AG04449 (cell line): ENCODE measurements around the gene ELF1.
"Not testable (repeated sequence)": the region's sequence is repeated elsewhere in the genome, so short reads cannot be mapped to it uniquely, and the experiment has no call there.

ENCODE experiments used
- CTCF ChIA-PET: fragments of 350-600 bp; formaldehyde crosslinking; extraction: SDS; loops from one replicate; lab custom pipeline; 2021; ENCODE audit warnings: antibody characterized with exemption; lab: Yijun Ruan, JAX
- POLR2A ChIA-PET: fragments of 400-600, 350-600 bp; formaldehyde crosslinking; extraction: SDS; loops from one replicate; lab custom pipeline; 2020; ENCODE audit warnings: antibody characterized with exemption, inconsistent platforms; lab: Yijun Ruan, JAX
- DNase-seq: peaks from one replicate; pipeline ENCODE4 v3.0.0-alpha.2; 2010; ENCODE audit warnings: low read depth, low spot score
- H3K4me3 ChIP-seq: 2 replicates; pipeline ENCODE4 v1.5.1; 2011; ENCODE audit warnings: low read depth, mild to moderate bottlenecking, control low read depth, low read length
- TF ChIP-seq, protein P1 (sequence below): IDR thresholded peaks from one replicate; pipeline ENCODE4 v1.5.1; 2011; ENCODE audit warnings: mild to moderate bottlenecking, moderate library complexity, low read length, control low read depth, inconsistent platforms; ENCODE audit not compliant: insufficient read depth; ENCODE audit errors: missing control alignments

ELF1 gene

DNA sequence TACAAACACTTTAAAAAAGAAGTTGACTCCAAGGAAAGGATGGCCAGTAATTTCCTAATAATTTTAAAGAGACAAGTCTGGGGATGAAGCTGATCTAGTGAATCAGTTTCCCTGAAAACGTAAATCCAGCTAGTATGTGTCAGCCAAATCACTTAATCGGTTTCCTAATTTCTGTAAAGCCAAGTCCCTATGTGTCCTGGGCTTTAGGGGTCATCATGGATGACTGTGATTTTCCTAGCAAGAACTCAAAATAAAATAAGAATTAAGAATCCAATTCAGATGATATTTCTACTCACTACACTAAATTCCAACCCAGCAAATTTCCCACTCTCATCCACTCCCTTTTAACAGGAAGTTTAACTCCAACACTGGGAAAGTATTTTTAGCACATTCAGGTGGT, 35.9 kb downstream of the ELF1 start:
- H3K4me3 ChIP-seq = no peak overlapping the region
- POLR2A ChIA-PET = no interaction called here
- CTCF ChIA-PET = no interaction called here
- no peak for DNase-seq
- TF ChIP-seq, protein P1, sequence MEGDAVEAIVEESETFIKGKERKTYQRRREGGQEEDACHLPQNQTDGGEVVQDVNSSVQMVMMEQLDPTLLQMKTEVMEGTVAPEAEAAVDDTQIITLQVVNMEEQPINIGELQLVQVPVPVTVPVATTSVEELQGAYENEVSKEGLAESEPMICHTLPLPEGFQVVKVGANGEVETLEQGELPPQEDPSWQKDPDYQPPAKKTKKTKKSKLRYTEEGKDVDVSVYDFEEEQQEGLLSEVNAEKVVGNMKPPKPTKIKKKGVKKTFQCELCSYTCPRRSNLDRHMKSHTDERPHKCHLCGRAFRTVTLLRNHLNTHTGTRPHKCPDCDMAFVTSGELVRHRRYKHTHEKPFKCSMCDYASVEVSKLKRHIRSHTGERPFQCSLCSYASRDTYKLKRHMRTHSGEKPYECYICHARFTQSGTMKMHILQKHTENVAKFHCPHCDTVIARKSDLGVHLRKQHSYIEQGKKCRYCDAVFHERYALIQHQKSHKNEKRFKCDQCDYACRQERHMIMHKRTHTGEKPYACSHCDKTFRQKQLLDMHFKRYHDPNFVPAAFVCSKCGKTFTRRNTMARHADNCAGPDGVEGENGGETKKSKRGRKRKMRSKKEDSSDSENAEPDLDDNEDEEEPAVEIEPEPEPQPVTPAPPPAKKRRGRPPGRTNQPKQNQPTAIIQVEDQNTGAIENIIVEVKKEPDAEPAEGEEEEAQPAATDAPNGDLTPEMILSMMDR = no peak

DNA sequence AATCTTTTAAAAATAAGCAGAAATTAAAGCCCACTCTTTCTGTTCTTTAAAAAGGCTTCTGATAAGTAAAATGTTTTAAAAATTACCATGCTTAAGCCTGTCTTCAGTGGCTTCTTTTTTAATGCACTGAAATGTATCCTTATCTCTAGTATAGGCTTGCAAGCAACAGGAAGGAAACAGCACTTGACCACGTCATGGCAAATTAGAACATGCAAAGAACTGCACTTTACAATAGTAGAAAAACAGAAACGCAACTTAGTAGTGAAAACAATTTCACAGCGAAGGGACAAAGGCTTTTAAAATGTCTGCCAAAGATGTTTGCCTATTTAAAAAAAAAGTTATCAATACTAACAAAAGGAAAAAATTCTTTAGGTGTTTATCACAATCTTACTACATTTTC, 36.3 kb downstream of the ELF1 start:
- TF ChIP-seq, protein P1 = no peak
- ChIA-PET POLR2A (no interaction called here), CTCF (no interaction called here)
- DNase-seq = no peak
- H3K4me3 ChIP-seq = no peak overlapping the region

DNA sequence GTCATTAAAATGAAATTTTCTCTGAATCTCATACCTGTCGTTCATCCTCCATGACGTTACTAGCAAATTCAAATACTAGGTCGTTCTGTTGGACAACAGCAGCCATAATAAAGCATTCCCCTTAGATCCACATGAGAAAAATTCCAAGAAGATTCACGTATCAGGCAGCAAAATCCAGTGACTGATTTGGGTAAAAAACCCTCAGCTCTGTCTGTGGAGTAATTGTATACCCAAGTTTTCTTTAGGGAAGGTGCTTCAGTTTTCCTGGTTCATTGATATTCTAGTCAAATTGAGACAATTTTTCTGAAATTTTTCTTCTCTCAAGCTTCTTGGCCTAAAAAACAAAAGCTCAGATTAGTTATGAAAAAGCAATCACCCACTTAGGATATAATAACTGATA, 37.2 kb downstream of the ELF1 start:
- H3K4me3 ChIP-seq = no peak overlapping the region
- POLR2A ChIA-PET = no interaction called here
- TF ChIP-seq, protein P1 = no peak
- DNase-seq = no peak
- CTCF ChIA-PET = no interaction called here

DNA sequence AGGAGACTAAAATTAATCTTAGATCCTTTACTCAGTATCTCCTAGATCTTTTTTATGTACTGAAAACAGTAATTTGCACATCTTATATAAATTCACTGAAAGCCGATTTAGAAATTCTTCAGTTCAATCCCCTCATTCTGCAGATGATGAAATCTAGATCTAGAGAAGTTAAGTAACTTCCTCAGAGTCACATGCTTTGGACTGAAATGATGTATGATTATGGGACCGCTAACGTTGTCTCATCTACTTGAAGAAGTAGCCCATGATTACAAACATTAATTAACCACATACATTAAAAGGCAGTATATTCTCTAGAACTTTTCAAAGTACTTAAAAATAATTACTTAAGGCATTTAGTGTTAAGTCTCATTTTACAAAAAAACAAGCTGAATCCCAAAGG, 37.8 kb downstream of the ELF1 start:
- DNase-seq = no peak
- POLR2A ChIA-PET = no interaction called here

DNA sequence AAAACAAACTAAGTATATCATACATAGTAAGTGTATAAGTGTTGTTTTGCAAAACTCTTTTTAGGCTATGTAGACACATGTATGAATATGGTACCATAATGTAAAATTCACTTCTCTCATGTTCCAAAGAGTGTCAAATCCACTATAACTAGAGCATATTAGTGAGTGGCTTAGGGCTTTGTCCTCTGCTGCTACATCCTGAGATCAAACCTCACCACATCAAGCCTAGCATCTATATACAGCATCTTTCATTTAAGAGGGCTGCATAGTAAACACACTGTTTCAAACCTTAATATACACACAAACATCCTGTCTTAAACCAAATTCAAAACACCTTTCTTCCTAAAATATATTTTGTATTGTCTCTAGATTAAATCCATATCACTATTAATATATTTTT, 38.7 kb downstream of the ELF1 start:
- POLR2A ChIA-PET = no interaction called here
- no peak overlapping the region for H3K4me3 ChIP-seq
- CTCF ChIA-PET = no interaction called here
- TF ChIP-seq, protein P1 = no peak
- no peak for DNase-seq

More for the DNA sequence above, 37.8 kb downstream of the ELF1 start:
- H3K4me3 ChIP-seq = no peak overlapping the region
- CTCF ChIA-PET = no interaction called here
- TF ChIP-seq, protein P1 = no peak

DNA sequence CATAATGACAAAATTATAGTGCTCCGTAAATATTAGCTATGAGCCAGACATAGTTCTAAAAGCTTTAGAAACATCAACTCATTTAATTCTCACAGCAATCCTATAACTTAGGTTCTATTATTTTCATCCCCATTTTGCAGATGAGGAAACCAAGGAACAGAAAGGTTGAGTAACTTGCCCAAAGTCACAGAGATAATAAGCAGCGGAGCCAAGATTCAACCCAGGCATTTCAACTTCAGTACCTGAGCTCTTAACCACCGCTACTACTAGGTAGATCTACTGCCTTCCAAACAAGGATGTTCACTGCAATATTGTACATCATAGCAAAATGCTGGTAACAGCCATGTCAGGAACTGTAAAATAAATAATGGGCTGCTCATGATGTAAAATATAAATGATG, 39.9 kb downstream of the ELF1 start:
- H3K4me3 ChIP-seq = no peak overlapping the region
- TF ChIP-seq, protein P1 = no peak
- CTCF ChIA-PET = interaction anchor here (1.0 kb wide), 1 partner anchor 26 kb away, joined by 5 read pairs; no protein-coding TSS in a partner anchor
- POLR2A ChIA-PET = no interaction called here
- DNase-seq = no peak

DNA sequence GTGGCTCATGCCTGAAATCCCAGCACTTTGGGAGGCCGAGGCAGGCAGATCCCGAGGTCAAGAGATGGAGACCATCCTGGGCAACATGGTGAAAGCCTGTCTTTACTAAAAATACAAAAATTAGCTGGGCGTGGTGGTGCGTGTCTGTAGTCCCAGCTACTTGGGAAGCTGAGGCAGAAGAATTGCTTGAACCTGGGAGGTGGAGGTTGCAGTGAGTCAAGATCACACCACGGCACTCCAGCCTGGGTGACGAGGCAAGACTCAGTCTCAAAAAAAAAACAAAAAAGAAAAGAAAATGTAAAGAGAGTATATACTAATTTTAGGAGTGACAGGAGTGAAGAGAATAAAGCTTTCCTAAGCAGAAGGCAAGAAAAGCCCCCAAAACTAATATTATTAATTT, 41.0 kb downstream of the ELF1 start:
- CTCF ChIA-PET = interaction anchor here (1.0 kb wide), 2 partner anchors 14 to 24 kb away, joined by 4 to 5 read pairs; no protein-coding TSS in a partner anchor
- DNase-seq, POLR2A ChIA-PET, H3K4me3 ChIP-seq: not testable (repeated sequence)
